ENCODE results near the gene DSTN.

DNA sequence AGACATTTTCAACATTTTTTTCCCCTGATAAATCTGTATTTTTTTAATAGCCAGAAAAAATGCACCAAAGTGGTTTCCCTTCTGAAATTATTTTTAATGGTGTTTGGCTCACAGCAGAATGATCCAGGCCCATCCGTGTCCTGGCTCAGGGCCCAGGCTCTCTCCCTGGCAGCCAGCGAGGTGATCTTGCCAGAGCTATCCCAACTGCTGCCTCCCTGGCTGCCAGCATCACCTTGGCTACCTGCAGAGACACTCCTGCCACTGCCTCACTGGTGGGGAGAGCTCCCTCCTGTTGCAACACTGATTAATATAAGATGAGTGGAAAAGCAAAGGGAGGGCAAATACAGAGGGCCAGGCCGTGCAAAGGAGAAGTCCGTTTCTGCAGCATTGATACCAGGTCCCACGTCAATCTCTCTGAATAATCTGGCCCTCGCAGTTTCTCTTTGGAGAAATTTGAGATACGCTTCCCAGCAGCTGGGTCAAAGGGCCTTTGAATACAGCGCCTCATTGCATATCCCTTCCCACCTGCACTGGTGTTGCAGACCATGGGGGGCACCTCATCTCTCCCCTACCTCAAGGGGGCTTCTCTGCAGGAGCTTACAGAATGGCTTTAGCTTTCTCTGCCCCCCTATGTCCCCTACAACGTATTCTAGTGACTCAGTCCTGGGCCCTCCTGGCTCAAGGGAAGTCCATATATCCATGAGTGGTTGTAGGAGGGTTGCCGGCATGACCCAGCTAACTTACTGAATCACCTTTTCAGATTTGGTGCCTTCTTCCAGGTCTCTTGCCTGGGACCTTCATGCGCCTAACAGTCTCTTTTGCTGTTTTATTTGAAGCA is 12.8 kb upstream of the DSTN start:
- TF ChIP-seq POLR2AphosphoS5 (IDR thresholded peaks at IDR 0.05; ENCODE audit: low read depth) (no peak), EZH2 (IDR thresholded peaks at IDR 0.05; ENCODE audit: low read depth, unreplicated experiment) (no peak), EZH2phosphoT487 (IDR thresholded peaks at IDR 0.05; ENCODE audit: unreplicated experiment) (no peak)
- TF ChIP-seq, protein P1, sequence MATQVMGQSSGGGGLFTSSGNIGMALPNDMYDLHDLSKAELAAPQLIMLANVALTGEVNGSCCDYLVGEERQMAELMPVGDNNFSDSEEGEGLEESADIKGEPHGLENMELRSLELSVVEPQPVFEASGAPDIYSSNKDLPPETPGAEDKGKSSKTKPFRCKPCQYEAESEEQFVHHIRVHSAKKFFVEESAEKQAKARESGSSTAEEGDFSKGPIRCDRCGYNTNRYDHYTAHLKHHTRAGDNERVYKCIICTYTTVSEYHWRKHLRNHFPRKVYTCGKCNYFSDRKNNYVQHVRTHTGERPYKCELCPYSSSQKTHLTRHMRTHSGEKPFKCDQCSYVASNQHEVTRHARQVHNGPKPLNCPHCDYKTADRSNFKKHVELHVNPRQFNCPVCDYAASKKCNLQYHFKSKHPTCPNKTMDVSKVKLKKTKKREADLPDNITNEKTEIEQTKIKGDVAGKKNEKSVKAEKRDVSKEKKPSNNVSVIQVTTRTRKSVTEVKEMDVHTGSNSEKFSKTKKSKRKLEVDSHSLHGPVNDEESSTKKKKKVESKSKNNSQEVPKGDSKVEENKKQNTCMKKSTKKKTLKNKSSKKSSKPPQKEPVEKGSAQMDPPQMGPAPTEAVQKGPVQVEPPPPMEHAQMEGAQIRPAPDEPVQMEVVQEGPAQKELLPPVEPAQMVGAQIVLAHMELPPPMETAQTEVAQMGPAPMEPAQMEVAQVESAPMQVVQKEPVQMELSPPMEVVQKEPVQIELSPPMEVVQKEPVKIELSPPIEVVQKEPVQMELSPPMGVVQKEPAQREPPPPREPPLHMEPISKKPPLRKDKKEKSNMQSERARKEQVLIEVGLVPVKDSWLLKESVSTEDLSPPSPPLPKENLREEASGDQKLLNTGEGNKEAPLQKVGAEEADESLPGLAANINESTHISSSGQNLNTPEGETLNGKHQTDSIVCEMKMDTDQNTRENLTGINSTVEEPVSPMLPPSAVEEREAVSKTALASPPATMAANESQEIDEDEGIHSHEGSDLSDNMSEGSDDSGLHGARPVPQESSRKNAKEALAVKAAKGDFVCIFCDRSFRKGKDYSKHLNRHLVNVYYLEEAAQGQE (IDR thresholded peaks at IDR 0.05; ENCODE audit: unreplicated experiment): no peak

Data from GM23338 (cell line).